B cell (primary cell): ENCODE measurements around the gene RNF34. TPM values are rescaled to one million over a fixed set of nuclear protein-coding genes. Genes with fewer than 3 reads are reported as not detected.

Source experiments
- ATAC-seq: fragments of 200-7000 bp; cut with Tn5 transposase; one replicate; pipeline ENCODE4 v1.10.0; 2021; ENCODE audit warnings: low read depth, mild to moderate bottlenecking, moderate number of reproducible peaks, moderate library complexity
- CTCF ChIA-PET: fragments of 350-600 bp; sonication (Branson Sonifier 250); formaldehyde crosslinking; loops from one replicate; lab custom pipeline; 2021; ENCODE audit warnings: antibody characterized with exemption, inconsistent platforms; lab: Charles Lee
- POLR2A ChIA-PET: fragments of 350-600 bp; sonication (Branson Sonifier 250); formaldehyde crosslinking; loops from one replicate; lab custom pipeline; 2021; ENCODE audit warnings: antibody characterized with exemption; lab: Charles Lee
- DNase-seq: peaks from one replicate; pipeline ENCODE4 v3.0.0; 2013
- H2AFZ ChIP-seq: 2 replicates; pipeline ENCODE4 v1.6.1; 2012; ENCODE audit warnings: mild to moderate bottlenecking, low read depth, low read length; ENCODE audit not compliant: insufficient read depth, poor library complexity, severe bottlenecking
- H3K27ac ChIP-seq, 2 donors: 1 replicate in 1 of 2; 2 replicates in 1 of 2; pipeline ENCODE4 v1.5.1; 2012 to 2013; ENCODE audit warnings: low read length in 2 of 2, mild to moderate bottlenecking in 2 of 2, moderate library complexity in 1 of 2
- H3K27me3 ChIP-seq, 4 experiments: fragments of 200-600 bp in 1 of 4; sonication (generic) in 1 of 4; replicated peaks in 1 of 4; 1 replicate in 2 of 4; 2 replicates in 2 of 4; pipeline versions ENCODE4 v1.6.1 to v1.7.0; 2013 to 2016; ENCODE audit warnings: low read length in 3 of 4, mild to moderate bottlenecking in 2 of 4, mixed read lengths in 1 of 4, moderate library complexity in 1 of 4; ENCODE audit not compliant: insufficient read depth in 4 of 4, control insufficient read depth in 3 of 4; ENCODE audit errors: control extremely low read depth in 1 of 4
- H3K36me3 ChIP-seq, 2 experiments: replicated peaks in 1 of 2; 1 replicate in 1 of 2; 2 replicates in 1 of 2; pipeline versions ENCODE4 v1.6.1 to v1.7.1; 2013; ENCODE audit warnings: low read length in 1 of 2; ENCODE audit not compliant: insufficient read depth in 2 of 2, control insufficient read depth in 1 of 2; ENCODE audit errors: control extremely low read depth in 1 of 2, extremely low read depth in 1 of 2
- H3K4me1 ChIP-seq, 2 donors: fragments of 200-600 bp in 1 of 2; sonication (generic) in 1 of 2; 1 replicate in 1 of 2; 2 replicates in 1 of 2; pipeline versions ENCODE4 v1.5.1 to v1.6.1; 2013 to 2017; ENCODE audit warnings: low read length in 2 of 2; ENCODE audit not compliant: control insufficient read depth in 2 of 2, insufficient read depth in 2 of 2
- H3K4me2 ChIP-seq: replicated peaks from 2 replicates; pipeline ENCODE3; 2012; ENCODE audit warnings: mild to moderate bottlenecking, low read depth, low read length; ENCODE audit not compliant: poor library complexity, severe bottlenecking
- H3K4me3 ChIP-seq, 5 experiments: fragments of 200-600 bp in 1 of 5; sonication (generic) in 1 of 5; 1 replicate in 3 of 5; 2 replicates in 2 of 5; pipeline versions ENCODE4 v1.5.1 to v1.7.0; 2011 to 2016; ENCODE audit warnings: low read length in 4 of 5, mild to moderate bottlenecking in 4 of 5, low read depth in 2 of 5, control low read depth in 1 of 5, moderate library complexity in 1 of 5; ENCODE audit not compliant: insufficient read depth in 1 of 5; ENCODE audit errors: control extremely low read depth in 1 of 5, extremely low read depth in 1 of 5
- H3K79me2 ChIP-seq: fragments of 200-600 bp; sonication (generic); one replicate; pipeline ENCODE4 v1.6.0; 2016; ENCODE audit warnings: low read length; ENCODE audit not compliant: control insufficient read depth, insufficient read depth
- H3K9ac ChIP-seq: fragments of 200-600 bp; sonication (generic); 2 replicates; pipeline ENCODE4 v1.6.1; 2017; ENCODE audit warnings: mild to moderate bottlenecking, low read length, moderate library complexity
- H3K9me3 ChIP-seq, 3 donors: one replicate each; pipeline versions ENCODE4 v1.6.1 to v1.7.1; 2013; ENCODE audit warnings: low read length in 2 of 3; ENCODE audit not compliant: control insufficient read depth in 2 of 3, insufficient read depth in 1 of 3; ENCODE audit errors: control extremely low read depth in 1 of 3
- H4K20me1 ChIP-seq: 2 replicates; pipeline ENCODE4 v1.6.0; 2012; ENCODE audit warnings: mild to moderate bottlenecking, low read length; ENCODE audit not compliant: insufficient read depth, control insufficient read depth, poor library complexity, severe bottlenecking
- H3K27ac Mint-ChIP-seq: one replicate; pipeline ENCODE4 v1.8.0; 2021; ENCODE audit warnings: mixed read lengths
- H3K27me3 Mint-ChIP-seq: one replicate; pipeline ENCODE4 v1.8.0; 2021; ENCODE audit warnings: mixed read lengths
- H3K4me1 Mint-ChIP-seq: one replicate; pipeline ENCODE4 v1.8.0; 2021; ENCODE audit warnings: mixed read lengths
- H3K4me3 Mint-ChIP-seq: one replicate; pipeline ENCODE4 v1.8.0; 2021; ENCODE audit warnings: mixed read lengths
- H3K9me3 Mint-ChIP-seq: one replicate; pipeline ENCODE4 v1.8.0; 2022; ENCODE audit warnings: mixed read lengths; ENCODE audit not compliant: insufficient read depth
- CTCF ChIP-seq: fragments of 200-600 bp; IDR thresholded peaks from one replicate; pipeline ENCODE4 v1.8.0; 2022; ENCODE audit warnings: antibody characterized with exemption, mild to moderate bottlenecking
- EZH2 ChIP-seq: IDR thresholded peaks from 2 replicates; pipeline ENCODE4 v1.6.1; 2012; ENCODE audit warnings: borderline replicate concordance, low read depth, mild to moderate bottlenecking, moderate library complexity, low read length; ENCODE audit not compliant: insufficient read depth, poor library complexity, severe bottlenecking
- WGBS: methylation state at CpG from one replicate; pipeline ENCODE4 v1.1.5; 2013; ENCODE audit warnings: missing lambda C conversion rate; ENCODE audit not compliant: insufficient coverage; 5-methylcytosine and 5-hydroxymethylcytosine counted together
- intact Hi-C: fragments of 100-400 bp; cut with micrococcal nuclease; formaldehyde crosslinking; loops from one replicate; pipeline ENCODE4 v1.10.0; 2022
- polyA plus RNA-seq: library from polyadenylated mRNA; depleted of rRNA; stranded (reverse); fragments of >200 nt; gene quantifications from 2 replicates; pipeline ENCODE4 v1.2.3, GENCODE V29; 2012
- total RNA-seq, 2 donors: library from RNA; stranded (reverse); fragments of 120-200 nt in 1 of 2; gene quantifications; 1 replicate in 1 of 2; 2 replicates in 1 of 2; pipeline versions ENCODE4 v1.2.3 to v1.2.4, GENCODE V29; 2013 to 2022

Gene RNF34
- total and polyA plus RNA-seq, 2 donors (not counting 1 experiment from before 2014, with no cell fraction given): 24.9 to 86.7 TPM

GRCh38 chr12:121358073-121358472, 41.8 kb upstream of the RNF34 start:
- no peaks in the 10 kb centered on the region for H3K9me3 ChIP-seq
- Mint-ChIP-seq H3K4me1 (peaks cover 2% of the 10 kb centered on the region), H3K27me3 (no peaks in the 10 kb centered on the region), H3K9me3 (no peaks in the 10 kb centered on the region), H3K4me3 (no peak overlapping the region), H3K27ac (no peak overlapping the region)
- ChIA-PET CTCF (interaction anchor here (1.4 kb wide), 1 partner anchor 23 kb away, joined by 4 read pairs; no protein-coding TSS in a partner anchor), POLR2A (no interaction called here)
- H3K4me2 ChIP-seq: no peak overlapping the region
- no peak overlapping the region for H3K4me3 ChIP-seq
- TF ChIP-seq EZH2: no peak
- TF ChIP-seq CTCF: no peak
- no peak overlapping the region for H3K27ac ChIP-seq
- no peaks in the 10 kb centered on the region for H3K27me3 ChIP-seq
- H3K9ac ChIP-seq: no peak overlapping the region
- no peaks in the 10 kb centered on the region for H3K36me3 ChIP-seq
- ATAC-seq: no peak
- H3K4me1 ChIP-seq: peaks cover 0 to 1% of the 10 kb centered on the region in 2 donors
- no peaks in the 10 kb centered on the region for H4K20me1 ChIP-seq
- no peaks in the 10 kb centered on the region for H3K79me2 ChIP-seq
- intact Hi-C loops: no loop called here
- 100% methylated on average over 2 of the region's 3 CpGs for WGBS
- no peak for DNase-seq
- H2AFZ ChIP-seq: no peak overlapping the region

GRCh38 chr12:121364683-121365121, 35.2 kb upstream of the RNF34 start:
- no peak overlapping the region for H3K27ac Mint-ChIP-seq
- no peak for DNase-seq
- H3K9me3 Mint-ChIP-seq: no peaks in the 10 kb centered on the region
- 32% methylated on average over 4 of the region's 5 CpGs for WGBS
- peaks cover 14% of the 10 kb centered on the region for H3K27me3 Mint-ChIP-seq
- TF ChIP-seq EZH2 (no peak), CTCF (no peak)
- CTCF ChIA-PET: no interaction called here
- peaks cover 6% of the 10 kb centered on the region for H3K4me1 Mint-ChIP-seq
- H3K9ac ChIP-seq: no peak overlapping the region
- no peak overlapping the region for H3K4me2 ChIP-seq
- no peaks in the 10 kb centered on the region for H3K27me3 ChIP-seq
- POLR2A ChIA-PET: no interaction called here
- no peak overlapping the region for H2AFZ ChIP-seq
- no peaks in the 10 kb centered on the region for H3K79me2 ChIP-seq
- no peak for ATAC-seq
- H3K4me1 ChIP-seq: no peaks in the 10 kb centered on the region
- no peak overlapping the region for H3K27ac ChIP-seq
- H3K4me3 ChIP-seq: no peak overlapping the region
- H3K4me3 Mint-ChIP-seq: no peak overlapping the region
- no peaks in the 10 kb centered on the region for H3K9me3 ChIP-seq
- H4K20me1 ChIP-seq: no peaks in the 10 kb centered on the region
- no peaks in the 10 kb centered on the region for H3K36me3 ChIP-seq
- intact Hi-C loops: no loop called here
